GM20000 (cell line): Measurements from ENCODE around the gene PLXNC1.

Experiments used
- DNase-seq: peaks from one replicate; pipeline ENCODE4 v3.0.0; 2012; ENCODE audit warnings: low spot score
- CTCF ChIP-seq: IDR thresholded peaks from 2 replicates; pipeline ENCODE4 v1.5.1; 2012; ENCODE audit warnings: mild to moderate bottlenecking, control low read depth; ENCODE audit errors: extremely low read depth, missing control alignments

The PLXNC1 gene

GRCh38 chr12:94229902-94230301, 81.5 kb downstream of the PLXNC1 start:
- TF ChIP-seq CTCF, result no peak
- no peak for DNase-seq

GRCh38 chr12:94230357-94230905, 82.1 kb downstream of the PLXNC1 start:
- no peak for DNase-seq
- TF ChIP-seq CTCF, result no peak

- no peak for TF ChIP-seq CTCF
- DNase-seq, result no peak
Observed at GRCh38 chr12:94231709-94232108, 83.3 kb downstream of the PLXNC1 start.

- no peak for DNase-seq
- no peak for TF ChIP-seq CTCF
Observed at GRCh38 chr12:94235848-94236247, 87.5 kb downstream of the PLXNC1 start.

- DNase-seq, result no peak
- no peak for TF ChIP-seq CTCF
Observed at GRCh38 chr12:94239332-94239993, 91.1 kb downstream of the PLXNC1 start.

- peak; percentile 64 for DNase-seq
- TF ChIP-seq CTCF, result no peak
Observed at GRCh38 chr12:94240171-94240570, 91.8 kb downstream of the PLXNC1 start.

GRCh38 chr12:94242901-94243300, 94.5 kb downstream of the PLXNC1 start:
- no peak for DNase-seq
- no peak for TF ChIP-seq CTCF
